Uterus (tissue), 4 donors: ENCODE data around the gene EEFSEC. TPM values are rescaled to one million over a fixed set of nuclear protein-coding genes. Genes with fewer than 3 reads are reported as not detected.

Source experiments
- DNase-seq, 2 donors: peaks; one replicate each; pipeline ENCODE4 v3.0.0-alpha.2; 2019 to 2020
- H3K27ac ChIP-seq, 2 donors: fragments of 200-600 bp; sonication (generic); 1 replicate in 1 of 2; 2 replicates in 1 of 2; pipeline ENCODE4 v1.5.1; 2016 to 2018
- H3K27me3 ChIP-seq, 2 donors: fragments of 200-600 bp; sonication (generic); one replicate each; pipeline ENCODE4 v1.5.1; 2018 to 2019; ENCODE audit warnings: control low read depth in 1 of 2
- H3K36me3 ChIP-seq, 2 donors: fragments of 200-600 bp; sonication (generic); one replicate each; pipeline ENCODE4 v1.5.1; 2019; ENCODE audit warnings: control low read depth in 1 of 2
- H3K4me1 ChIP-seq, 2 donors: fragments of 200-600 bp; sonication (generic); one replicate each; pipeline ENCODE4 v1.5.1; 2018 to 2019; ENCODE audit warnings: control low read depth in 1 of 2
- H3K4me3 ChIP-seq, 2 donors: fragments of 200-600 bp; sonication (generic); 1 replicate in 1 of 2; 2 replicates in 1 of 2; pipeline ENCODE4 v1.5.1; 2018 to 2019; ENCODE audit warnings: mild to moderate bottlenecking in 1 of 2
- H3K9me3 ChIP-seq, 2 donors: fragments of 200-600 bp; sonication (generic); one replicate each; pipeline ENCODE4 v1.5.1; 2019; ENCODE audit warnings: control low read depth in 1 of 2
- POLR2A ChIP-seq, 2 donors: fragments of 450-650 bp; IDR thresholded peaks; one replicate each; pipeline ENCODE4 v1.6.1; 2016; ENCODE audit warnings: antibody characterized with exemption in 2 of 2, mild to moderate bottlenecking in 1 of 2, moderate library complexity in 1 of 2
- intact Hi-C: fragments of 100-400 bp; cut with DNase I; formaldehyde crosslinking; loops from one replicate; pipeline ENCODE4 v1.15.1; 2023; ENCODE audit warnings: low total_unique reads
- total RNA-seq, 4 donors: library from RNA; depleted of rRNA in 3 of 4; stranded (reverse); fragments of >200 nt in 3 of 4; gene quantifications; one replicate each; pipeline versions ENCODE4 v1.1.0 to v1.2.4, GENCODE V29; 2014 to 2023
- TF ChIP-seq, protein P1 (sequence below), 4 experiments: fragments of 200-600 bp in 2 of 4; fragments of 450-650 bp in 2 of 4; sonication (generic) in 2 of 4; IDR thresholded peaks; one replicate each; pipeline ENCODE4 v1.5.1; 2016 to 2019; ENCODE audit warnings: antibody characterized with exemption in 4 of 4, mild to moderate bottlenecking in 2 of 4, moderate library complexity in 1 of 4
- donor health status: DM: yes; HTN: yes; CAD: no.

The EEFSEC gene
- total RNA-seq, 4 donors from 2014 or later: 2.9 to 20.0 (median 12.5) TPM

GRCh38 chr3:128166971-128167453 is 13.7 kb downstream of the EEFSEC start:
- Histone ChIP-seq H3K27ac (no peak overlapping the region), H3K9me3 (no peaks in the 10 kb centered on the region), H3K4me3 (no peak overlapping the region), H3K36me3 (no peaks in the 10 kb centered on the region), H3K4me1 (no peaks in the 10 kb centered on the region), H3K27me3 (no peaks in the 10 kb centered on the region)
- TF ChIP-seq POLR2A (IDR thresholded peaks at IDR 0.05): no peak
- TF ChIP-seq, protein P1, sequence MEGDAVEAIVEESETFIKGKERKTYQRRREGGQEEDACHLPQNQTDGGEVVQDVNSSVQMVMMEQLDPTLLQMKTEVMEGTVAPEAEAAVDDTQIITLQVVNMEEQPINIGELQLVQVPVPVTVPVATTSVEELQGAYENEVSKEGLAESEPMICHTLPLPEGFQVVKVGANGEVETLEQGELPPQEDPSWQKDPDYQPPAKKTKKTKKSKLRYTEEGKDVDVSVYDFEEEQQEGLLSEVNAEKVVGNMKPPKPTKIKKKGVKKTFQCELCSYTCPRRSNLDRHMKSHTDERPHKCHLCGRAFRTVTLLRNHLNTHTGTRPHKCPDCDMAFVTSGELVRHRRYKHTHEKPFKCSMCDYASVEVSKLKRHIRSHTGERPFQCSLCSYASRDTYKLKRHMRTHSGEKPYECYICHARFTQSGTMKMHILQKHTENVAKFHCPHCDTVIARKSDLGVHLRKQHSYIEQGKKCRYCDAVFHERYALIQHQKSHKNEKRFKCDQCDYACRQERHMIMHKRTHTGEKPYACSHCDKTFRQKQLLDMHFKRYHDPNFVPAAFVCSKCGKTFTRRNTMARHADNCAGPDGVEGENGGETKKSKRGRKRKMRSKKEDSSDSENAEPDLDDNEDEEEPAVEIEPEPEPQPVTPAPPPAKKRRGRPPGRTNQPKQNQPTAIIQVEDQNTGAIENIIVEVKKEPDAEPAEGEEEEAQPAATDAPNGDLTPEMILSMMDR (IDR thresholded peaks at IDR 0.05): no peak
- no peak for DNase-seq
- intact Hi-C loops: no loop called here

GRCh38 chr3:128167646-128167972 is 14.3 kb downstream of the EEFSEC start:
- Histone ChIP-seq H3K36me3 (no peaks in the 10 kb centered on the region), H3K27ac (no peak overlapping the region), H3K9me3 (no peaks in the 10 kb centered on the region), H3K27me3 (no peaks in the 10 kb centered on the region), H3K4me1 (no peaks in the 10 kb centered on the region), H3K4me3 (no peak overlapping the region)
- TF ChIP-seq, protein P1 (IDR thresholded peaks at IDR 0.05): no peak
- TF ChIP-seq POLR2A (IDR thresholded peaks at IDR 0.05): no peak
- no peak for DNase-seq
- intact Hi-C loops: no loop called here

DNA sequence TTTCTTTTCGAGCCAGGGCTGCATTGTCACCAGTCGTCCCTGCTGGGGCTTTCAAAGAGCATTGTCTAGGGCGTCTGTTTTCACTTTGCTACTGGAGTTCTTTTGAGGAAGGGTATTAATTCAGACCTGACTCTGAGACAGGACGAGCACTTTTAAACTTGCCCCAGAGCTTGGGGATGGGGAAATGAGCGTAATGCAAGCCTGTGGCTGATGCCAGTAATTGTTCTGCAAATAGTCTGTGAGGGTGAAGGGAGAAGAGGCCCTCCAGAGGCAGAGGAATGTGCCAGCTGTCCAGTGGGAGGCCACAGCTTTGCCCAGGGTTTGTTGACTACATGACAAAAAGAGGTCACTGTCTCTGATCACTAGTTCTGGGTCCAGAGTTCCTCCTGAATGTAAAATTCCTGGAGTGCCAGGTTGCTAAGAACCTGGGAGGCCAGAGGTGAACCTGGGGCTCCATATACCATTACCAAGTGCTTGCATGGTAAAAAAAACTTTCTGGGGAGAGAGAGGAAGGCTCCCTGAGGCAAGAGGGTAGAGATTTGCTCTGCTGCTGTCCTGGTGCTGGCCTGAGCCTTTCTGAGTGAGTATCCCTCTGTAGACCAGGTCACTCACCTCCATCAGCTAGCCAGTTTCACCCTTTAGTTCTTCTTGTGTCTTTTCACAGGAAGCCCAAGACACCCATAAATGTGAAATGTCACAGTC is 14.8 kb downstream of the EEFSEC start:
- no peak overlapping the region for H3K27ac ChIP-seq
- intact Hi-C loops: no loop called here
- no peaks in the 10 kb centered on the region for H3K9me3 ChIP-seq
- TF ChIP-seq, protein P1 (IDR thresholded peaks at IDR 0.05): no peak
- H3K36me3 ChIP-seq: no peaks in the 10 kb centered on the region
- no peaks in the 10 kb centered on the region for H3K27me3 ChIP-seq
- no peak for DNase-seq
- H3K4me1 ChIP-seq: no peaks in the 10 kb centered on the region
- no peak overlapping the region for H3K4me3 ChIP-seq

DNA sequence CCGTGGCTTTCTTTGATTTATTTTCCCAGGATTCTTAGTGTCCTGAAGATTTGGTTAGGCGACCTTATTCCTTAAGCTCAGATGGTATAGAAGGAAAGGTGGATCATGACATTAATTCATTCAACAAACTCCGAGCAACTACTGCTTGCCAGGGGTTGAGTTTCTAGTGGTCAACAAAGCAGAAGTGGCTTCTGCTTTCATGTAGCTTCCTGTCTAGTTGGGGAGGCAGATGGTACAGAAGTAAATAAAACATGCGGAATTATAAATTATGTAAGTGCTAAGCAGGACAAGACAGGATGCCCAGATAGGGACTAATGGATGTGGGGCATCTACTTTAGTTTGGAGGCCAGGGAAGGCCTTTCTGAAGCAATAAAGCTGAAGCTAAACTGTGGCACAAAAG is 15.6 kb downstream of the EEFSEC start:
- H3K36me3 ChIP-seq: no peaks in the 10 kb centered on the region
- peaks cover 0 to 4% of the 10 kb centered on the region in 2 donors for H3K4me1 ChIP-seq
- H3K4me3 ChIP-seq: no peak overlapping the region
- DNase-seq: no peak
- no peaks in the 10 kb centered on the region for H3K27me3 ChIP-seq
- intact Hi-C loops: no loop called here
- H3K9me3 ChIP-seq: no peaks in the 10 kb centered on the region
- TF ChIP-seq, protein P1 (IDR thresholded peaks at IDR 0.05): no peak
- no peak for TF ChIP-seq POLR2A (IDR thresholded peaks at IDR 0.05)
- H3K27ac ChIP-seq: no peak overlapping the region

DNA sequence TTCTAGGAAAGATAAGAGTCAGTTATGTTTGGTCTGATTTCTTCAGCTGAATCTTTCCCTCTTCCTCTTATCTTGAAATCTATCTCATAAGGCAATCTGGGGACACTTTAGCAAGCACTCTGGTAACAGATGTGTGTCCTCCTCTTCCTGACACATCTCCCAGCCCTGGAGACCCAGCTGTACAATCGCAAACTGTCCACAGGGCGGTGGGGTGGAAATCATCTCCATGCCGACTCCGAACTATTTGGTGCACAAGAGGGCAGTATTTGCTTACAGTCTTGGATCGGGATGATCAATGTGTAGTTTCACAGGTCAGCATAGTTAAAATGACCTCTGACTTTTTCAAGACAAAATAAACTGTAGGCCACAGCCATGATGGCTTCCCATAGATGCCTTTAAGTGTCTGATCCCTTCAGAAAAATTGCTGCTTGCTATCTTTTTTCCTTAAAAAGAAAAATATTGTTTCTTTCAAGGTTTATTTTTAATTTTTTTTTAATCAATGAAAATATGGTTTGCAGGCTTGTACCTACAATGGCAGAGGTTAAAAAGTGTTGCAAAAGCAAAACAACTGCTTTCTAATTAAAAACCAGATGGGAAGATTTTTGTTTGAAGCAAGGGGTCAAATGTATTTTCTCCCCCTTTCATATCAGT is 17.7 kb downstream of the EEFSEC start:
- H3K4me1 ChIP-seq: peaks cover 4 to 21% of the 10 kb centered on the region in 2 donors
- intact Hi-C loops: loop anchor here (5.0 kb wide), 1 partner anchor 326 kb away; no protein-coding TSS in a partner anchor

More for the DNA sequence above, 17.7 kb downstream of the EEFSEC start:
- Histone ChIP-seq H3K9me3 (no peaks in the 10 kb centered on the region), H3K27me3 (no peaks in the 10 kb centered on the region), H3K36me3 (no peaks in the 10 kb centered on the region), H3K4me3 (no peak overlapping the region), H3K27ac (peak overlapping the region in 1 of 2 donors; percentile 21)
- DNase-seq: peak; percentile 73 to 78
- TF ChIP-seq, protein P1 (IDR thresholded peaks at IDR 0.05): peak; percentile 79 to 94 (median 87)
- TF ChIP-seq POLR2A (IDR thresholded peaks at IDR 0.05): no peak
